Endothelial cell of umbilical vein (primary cell): Measurements from ENCODE around the gene ABCA6. TPM values are rescaled to one million over a fixed set of nuclear protein-coding genes. Genes with fewer than 3 reads are reported as not detected.

Source experiments
- BruUV-seq: library from RNA; stranded (reverse); fragments of 400-500 nt; replicated peaks from 2 replicates; lab custom pipeline; 2021; lab: Mats Ljungman, UMichigan
- CTCF ChIA-PET: fragments of 300-600, 350-600 bp; sonication (Branson Sonifier 250); formaldehyde crosslinking; loops from one replicate; lab custom pipeline; 2021; ENCODE audit warnings: antibody characterized with exemption, inconsistent platforms; lab: Charles Lee
- POLR2A ChIA-PET: fragments of 300-600, 350-600 bp; sonication (Branson Sonifier 250); formaldehyde crosslinking; loops from one replicate; lab custom pipeline; 2021; ENCODE audit warnings: antibody characterized with exemption, inconsistent platforms; lab: Charles Lee
- DNase-seq: peaks from one replicate; pipeline ENCODE4 v3.0.0-alpha.2; 2011; ENCODE audit warnings: low read depth, low spot score
- FAIRE-seq: peaks from 2 replicates; lab custom pipeline; 2011; peaks lifted over from hg19 to GRCh38; lab: Jason Lieb, UNC
- H2AFZ ChIP-seq: 2 replicates; pipeline ENCODE4 v1.6.0; 2012; ENCODE audit warnings: low read depth, low read length, control low read depth, inconsistent platforms
- H3K27ac ChIP-seq: 2 replicates; pipeline ENCODE4 v1.5.1; 2011; ENCODE audit warnings: low read depth, mild to moderate bottlenecking, control low read depth, low read length, moderate library complexity; ENCODE audit not compliant: insufficient read depth
- H3K27me3 ChIP-seq, 2 experiments: 2 replicates each; pipeline versions ENCODE4 v1.6.0 to v1.6.1; 2011; ENCODE audit warnings: low read length in 2 of 2, mixed read lengths in 1 of 2; ENCODE audit not compliant: control insufficient read depth in 2 of 2, insufficient read depth in 2 of 2
- H3K36me3 ChIP-seq, 2 experiments: 2 replicates in 1 of 2; 3 replicates in 1 of 2; pipeline ENCODE4 v1.5.1; 2011; ENCODE audit warnings: low read length in 2 of 2, mild to moderate bottlenecking in 1 of 2, moderate library complexity in 1 of 2; ENCODE audit not compliant: control insufficient read depth in 2 of 2, insufficient read depth in 2 of 2; ENCODE audit errors: extremely low read depth in 1 of 2
- H3K4me1 ChIP-seq: 3 replicates; pipeline ENCODE4 v1.5.1; 2011; ENCODE audit warnings: mild to moderate bottlenecking, low read length; ENCODE audit not compliant: control insufficient read depth, insufficient read depth; ENCODE audit errors: extremely low read depth
- H3K4me2 ChIP-seq: 2 replicates; pipeline ENCODE4 v1.6.1; 2011; ENCODE audit warnings: low read length, control low read depth, mixed read lengths; ENCODE audit not compliant: insufficient read depth
- H3K4me3 ChIP-seq, 3 experiments: fragments of 200-600 bp in 1 of 3; sonication (generic), shearing (Covaris generic) in 1 of 3; replicated peaks in 1 of 3; 2 replicates each; pipeline ENCODE4 v1.5.1; 2011 to 2016; ENCODE audit warnings: control low read depth in 3 of 3, low read length in 3 of 3, mild to moderate bottlenecking in 2 of 3, inconsistent platforms in 1 of 3, low read depth in 1 of 3, moderate library complexity in 1 of 3; ENCODE audit not compliant: insufficient read depth in 1 of 3
- H3K79me2 ChIP-seq: 2 replicates; pipeline ENCODE4 v1.6.0; 2012; ENCODE audit warnings: low read length, inconsistent platforms; ENCODE audit not compliant: control insufficient read depth, insufficient read depth
- H3K9ac ChIP-seq: replicated peaks from 2 replicates; pipeline ENCODE3; 2011; ENCODE audit warnings: low read length, control low read depth; ENCODE audit not compliant: insufficient read depth; ENCODE audit errors: extremely low read depth
- H3K9me1 ChIP-seq: replicated peaks from 3 replicates; pipeline ENCODE4 v1.6.0; 2011; ENCODE audit warnings: mild to moderate bottlenecking, low read length; ENCODE audit not compliant: control insufficient read depth, insufficient read depth; ENCODE audit errors: extremely low read depth
- H3K9me3 ChIP-seq: replicated peaks from 2 replicates; pipeline ENCODE4 v1.5.1; 2012; ENCODE audit warnings: low read length, inconsistent platforms; ENCODE audit not compliant: control insufficient read depth, insufficient read depth
- H4K20me1 ChIP-seq: replicated peaks from 2 replicates; pipeline ENCODE3; 2011; ENCODE audit warnings: mild to moderate bottlenecking, low read length; ENCODE audit not compliant: control insufficient read depth, insufficient read depth; ENCODE audit errors: extremely low read depth
- EZH2 ChIP-seq: IDR thresholded peaks from 2 replicates; pipeline ENCODE4 v1.6.1; 2012; ENCODE audit warnings: borderline replicate concordance, low read depth, mild to moderate bottlenecking, moderate library complexity, low read length, inconsistent platforms; ENCODE audit not compliant: severe bottlenecking
- FOS ChIP-seq: IDR thresholded peaks from 2 replicates; pipeline ENCODE4 v1.6.1; 2011; ENCODE audit warnings: mild to moderate bottlenecking, low read length, moderate library complexity, borderline replicate concordance; ENCODE audit not compliant: insufficient read depth
- GATA2 ChIP-seq: IDR thresholded peaks from 2 replicates; pipeline ENCODE4 v1.7.0; 2011; ENCODE audit warnings: low read depth, mild to moderate bottlenecking, moderate library complexity, mixed read lengths, low read length; ENCODE audit not compliant: insufficient read length, insufficient read depth
- JUN ChIP-seq: IDR thresholded peaks from 2 replicates; pipeline ENCODE4 v1.6.1; 2011; ENCODE audit warnings: borderline replicate concordance, low read depth; ENCODE audit not compliant: insufficient read length, insufficient read depth
- MAX ChIP-seq: IDR thresholded peaks from 2 replicates; pipeline ENCODE4 v1.6.1; 2011; ENCODE audit not compliant: insufficient read depth, insufficient read length
- MYC ChIP-seq: IDR thresholded peaks from one replicate; pipeline ENCODE4 v1.6.1; 2011; ENCODE audit warnings: mild to moderate bottlenecking, low read depth, low read length
- POLR2A ChIP-seq: IDR thresholded peaks from 2 replicates; pipeline ENCODE4 v1.6.1; 2012; ENCODE audit warnings: low read depth, mild to moderate bottlenecking, control low read depth, low read length
- POLR2AphosphoS5 ChIP-seq: IDR thresholded peaks from 2 replicates; pipeline ENCODE4 v1.6.1; 2012; ENCODE audit warnings: low read depth, mild to moderate bottlenecking, control low read depth, low read length, moderate library complexity; ENCODE audit not compliant: insufficient read depth
- dilution Hi-C: fragments of 300-500 bp; cut with MboI; formaldehyde crosslinking; loops from one replicate; pipeline ENCODE4 v1.15.0; 2019; ENCODE audit warnings: low sequenced_read_pairs; ENCODE audit not compliant: extremely low pct_ligation_motif_present
- intact Hi-C: fragments of 100-400 bp; cut with micrococcal nuclease; formaldehyde crosslinking; loops from one replicate; pipeline ENCODE4 v1.10.0; 2022
- polyA plus RNA-seq, 4 experiments: library from polyadenylated mRNA; depleted of rRNA in 3 of 4; stranded (reverse) in 3 of 4; unstranded in 1 of 4; fragments of >200 nt; gene quantifications; 2 replicates each; pipeline versions ENCODE4 v1.2.1 to v1.2.3, GENCODE V29; 2011 to 2012; ENCODE audit warnings: missing spikeins in 1 of 4
- total RNA-seq: library from RNA; stranded (reverse); gene quantifications from 2 replicates; pipeline ENCODE4 v1.2.3, GENCODE V29; 2021

The ABCA6 gene
- total and polyA plus RNA-seq, 2 donors (not counting 3 experiments of a cell fraction or from before 2014, with no cell fraction given) = 11.3 to 30.5 TPM

- no peaks in the 10 kb centered on the region for H3K79me2 ChIP-seq
- intact Hi-C loops = no loop called here
- ChIA-PET POLR2A (no interaction called here), CTCF (no interaction called here)
- DNase-seq = no peak
- TF ChIP-seq POLR2AphosphoS5 (no peak), MYC (no peak), GATA2 (no peak), JUN (no peak), MAX (no peak), EZH2 (no peak), POLR2A (no peak), FOS (no peak)
- H3K4me3 ChIP-seq = no peak overlapping the region
- dilution Hi-C loops = no loop called here
- H3K9me1 ChIP-seq = no peaks in the 10 kb centered on the region
- no peak overlapping the region for H3K4me2 ChIP-seq
- peaks cover 0 to 2% of the 10 kb centered on the region in 2 experiments for H3K36me3 ChIP-seq
- no peaks in the 10 kb centered on the region for H3K27me3 ChIP-seq
- no TSS peak for BruUV-seq
- H3K4me1 ChIP-seq = peaks cover 11% of the 10 kb centered on the region
- no peak for FAIRE-seq
- H3K27ac ChIP-seq = no peak overlapping the region
- no peaks in the 10 kb centered on the region for H3K9me3 ChIP-seq
- no peaks in the 10 kb centered on the region for H4K20me1 ChIP-seq
- no peak overlapping the region for H3K9ac ChIP-seq
- no peak overlapping the region for H2AFZ ChIP-seq
These were observed 51.3 kb downstream of the ABCA6 start for GRCh38 chr17:69090365-69090764.
